ENCODE data around the gene MT3. TPM values are rescaled to one million over a fixed set of nuclear protein-coding genes. Genes with fewer than 3 reads are reported as not detected.

Gene MT3
- total RNA-seq, 2 donors from 2014 or later: not detected

DNA sequence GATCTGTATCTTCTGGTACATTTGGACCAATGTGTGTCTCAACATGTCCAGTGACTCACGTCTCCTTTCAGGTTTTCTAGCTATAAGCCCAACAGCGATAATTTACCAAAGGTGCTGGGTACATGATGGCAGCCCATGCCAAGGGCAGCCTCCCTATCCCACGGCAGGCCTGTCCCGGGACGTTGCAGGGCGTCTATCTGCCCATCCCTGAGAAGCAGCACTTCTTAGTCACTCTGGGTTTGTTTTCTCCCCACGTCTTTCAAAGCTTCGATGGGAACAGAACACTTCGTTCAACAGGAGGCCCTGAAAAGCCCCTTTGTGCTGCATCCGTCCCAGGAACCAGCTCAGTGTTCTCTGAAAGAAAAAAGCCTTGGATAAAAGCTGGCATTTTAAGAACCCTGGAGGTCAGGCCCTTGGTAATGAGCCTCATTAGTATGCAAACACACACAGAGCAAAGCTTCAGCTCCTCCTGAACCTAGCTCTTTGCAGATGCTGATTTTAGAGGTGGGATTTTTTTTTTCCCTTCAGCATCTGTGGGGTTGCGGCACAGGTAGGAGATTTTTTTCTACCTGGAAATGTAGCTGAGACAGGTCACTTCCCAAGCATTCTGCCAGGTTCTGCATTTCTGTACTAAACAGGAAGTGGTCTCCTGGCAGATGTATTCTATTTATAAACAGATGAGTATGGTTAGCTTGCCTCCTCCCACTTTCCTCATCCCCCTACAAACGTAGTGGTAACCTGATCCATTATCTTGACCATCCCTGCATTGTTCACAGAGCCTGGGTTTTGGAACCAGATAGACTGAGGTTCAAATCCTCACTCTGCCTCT, 42.0 kb upstream of the MT3 start:
- no peak overlapping the region for H3K9ac ChIP-seq (ENCODE audit: extremely low read depth, low read length, poor library complexity, severe bottlenecking)
- H3K4me3 ChIP-seq (ENCODE audit: low read length): no peak overlapping the region
- no peaks in the 10 kb centered on the region for H3K27me3 ChIP-seq (ENCODE audit: control insufficient read depth, insufficient read depth, low read length, poor library complexity, severe bottlenecking)
- H3K4me1 ChIP-seq (ENCODE audit: control insufficient read depth, insufficient read depth, low read length): no peaks in the 10 kb centered on the region
- peak overlapping the region; percentile 96 for H3K27ac ChIP-seq (ENCODE audit: low read depth, low read length)
- H3K36me3 ChIP-seq (ENCODE audit: control insufficient read depth, insufficient read depth, low read length): no peaks in the 10 kb centered on the region
- H3K27me3 Mint-ChIP-seq (ENCODE audit: insufficient read depth): no peaks in the 10 kb centered on the region
- peak overlapping the region; percentile 56 for H3K27ac Mint-ChIP-seq
- no peaks in the 10 kb centered on the region for H3K36me3 Mint-ChIP-seq (ENCODE audit: low read depth)
- no peak overlapping the region for H3K4me3 Mint-ChIP-seq
- H3K9me3 Mint-ChIP-seq: no peaks in the 10 kb centered on the region
- TF ChIP-seq, protein P1, sequence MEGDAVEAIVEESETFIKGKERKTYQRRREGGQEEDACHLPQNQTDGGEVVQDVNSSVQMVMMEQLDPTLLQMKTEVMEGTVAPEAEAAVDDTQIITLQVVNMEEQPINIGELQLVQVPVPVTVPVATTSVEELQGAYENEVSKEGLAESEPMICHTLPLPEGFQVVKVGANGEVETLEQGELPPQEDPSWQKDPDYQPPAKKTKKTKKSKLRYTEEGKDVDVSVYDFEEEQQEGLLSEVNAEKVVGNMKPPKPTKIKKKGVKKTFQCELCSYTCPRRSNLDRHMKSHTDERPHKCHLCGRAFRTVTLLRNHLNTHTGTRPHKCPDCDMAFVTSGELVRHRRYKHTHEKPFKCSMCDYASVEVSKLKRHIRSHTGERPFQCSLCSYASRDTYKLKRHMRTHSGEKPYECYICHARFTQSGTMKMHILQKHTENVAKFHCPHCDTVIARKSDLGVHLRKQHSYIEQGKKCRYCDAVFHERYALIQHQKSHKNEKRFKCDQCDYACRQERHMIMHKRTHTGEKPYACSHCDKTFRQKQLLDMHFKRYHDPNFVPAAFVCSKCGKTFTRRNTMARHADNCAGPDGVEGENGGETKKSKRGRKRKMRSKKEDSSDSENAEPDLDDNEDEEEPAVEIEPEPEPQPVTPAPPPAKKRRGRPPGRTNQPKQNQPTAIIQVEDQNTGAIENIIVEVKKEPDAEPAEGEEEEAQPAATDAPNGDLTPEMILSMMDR (conservative IDR thresholded peaks at IDR 0.05): no peak
- H3K9me3 ChIP-seq (ENCODE audit: control insufficient read depth, low read length): no peaks in the 10 kb centered on the region
- WGBS, 2 experiments (ENCODE audit: insufficient coverage in 1 of 2, insufficient read length in 1 of 2): 27 to 39% methylated on average over 10 to 12 of the region's 12 CpGs
- H3K4me1 Mint-ChIP-seq: peaks cover 12% of the 10 kb centered on the region
- DNase-seq: peak; percentile 72

GRCh38 chr16:56547949-56548567, 41.3 kb upstream of the MT3 start:
- no peak overlapping the region for H3K4me3 Mint-ChIP-seq
- DNase-seq: no peak
- H3K27me3 Mint-ChIP-seq (ENCODE audit: insufficient read depth): no peaks in the 10 kb centered on the region
- no peak overlapping the region for H3K4me3 ChIP-seq (ENCODE audit: low read length)
- no peak overlapping the region for H3K9ac ChIP-seq (ENCODE audit: extremely low read depth, low read length, poor library complexity, severe bottlenecking)
- no peaks in the 10 kb centered on the region for H3K36me3 Mint-ChIP-seq (ENCODE audit: low read depth)
- H3K27ac Mint-ChIP-seq: peak overlapping the region; percentile 56
- no peaks in the 10 kb centered on the region for H3K9me3 Mint-ChIP-seq
- no peaks in the 10 kb centered on the region for H3K4me1 ChIP-seq (ENCODE audit: control insufficient read depth, insufficient read depth, low read length)
- H3K27ac ChIP-seq (ENCODE audit: low read depth, low read length): peak overlapping the region; percentile 96
- TF ChIP-seq, protein P1 (conservative IDR thresholded peaks at IDR 0.05): no peak
- no peaks in the 10 kb centered on the region for H3K36me3 ChIP-seq (ENCODE audit: control insufficient read depth, insufficient read depth, low read length)
- peaks cover 12% of the 10 kb centered on the region for H3K4me1 Mint-ChIP-seq
- no peaks in the 10 kb centered on the region for H3K9me3 ChIP-seq (ENCODE audit: control insufficient read depth, low read length)
- WGBS, 2 experiments (ENCODE audit: insufficient coverage in 1 of 2, insufficient read length in 1 of 2): 52 to 82% methylated on average over 2 to 4 of the region's 4 CpGs
- H3K27me3 ChIP-seq (ENCODE audit: control insufficient read depth, insufficient read depth, low read length, poor library complexity, severe bottlenecking): no peaks in the 10 kb centered on the region

DNA sequence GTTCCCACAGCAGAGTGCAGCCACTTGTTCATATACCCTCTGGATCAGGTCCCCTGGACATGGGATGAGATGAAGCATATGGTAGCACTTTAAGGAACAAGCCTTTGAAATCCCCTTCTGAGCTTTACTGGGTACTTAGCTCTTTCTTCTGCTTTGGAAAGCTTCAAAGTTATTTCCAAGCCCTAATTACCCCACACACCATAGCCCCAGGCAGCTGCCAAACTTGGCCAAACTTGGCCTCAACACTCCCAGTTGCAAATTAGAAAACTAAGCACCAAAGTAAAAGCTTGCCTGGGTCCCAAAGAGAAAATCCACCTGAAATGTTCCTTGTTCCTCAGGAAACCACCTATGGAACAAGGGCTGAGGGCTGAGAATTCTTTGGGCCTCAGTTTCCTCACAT, 40.2 kb upstream of the MT3 start:
- TF ChIP-seq, protein P1 (conservative IDR thresholded peaks at IDR 0.05): no peak
- H3K9me3 Mint-ChIP-seq: no peaks in the 10 kb centered on the region
- peaks cover 2% of the 10 kb centered on the region for H3K27me3 Mint-ChIP-seq (ENCODE audit: insufficient read depth)
- no peaks in the 10 kb centered on the region for H3K4me1 ChIP-seq (ENCODE audit: control insufficient read depth, insufficient read depth, low read length)
- H3K4me3 ChIP-seq (ENCODE audit: low read length): no peak overlapping the region
- no peaks in the 10 kb centered on the region for H3K9me3 ChIP-seq (ENCODE audit: control insufficient read depth, low read length)
- DNase-seq: no peak
- H3K36me3 Mint-ChIP-seq (ENCODE audit: low read depth): no peaks in the 10 kb centered on the region
- H3K36me3 ChIP-seq (ENCODE audit: control insufficient read depth, insufficient read depth, low read length): no peaks in the 10 kb centered on the region
- no peak overlapping the region for H3K4me3 Mint-ChIP-seq
- no peak overlapping the region for H3K27ac Mint-ChIP-seq
- no peaks in the 10 kb centered on the region for H3K27me3 ChIP-seq (ENCODE audit: control insufficient read depth, insufficient read depth, low read length, poor library complexity, severe bottlenecking)
- H3K9ac ChIP-seq (ENCODE audit: extremely low read depth, low read length, poor library complexity, severe bottlenecking): no peak overlapping the region
- H3K27ac ChIP-seq (ENCODE audit: low read depth, low read length): no peak overlapping the region
- peaks cover 12% of the 10 kb centered on the region for H3K4me1 Mint-ChIP-seq

Measured in endodermal cell (in vitro differentiated cells).